GM18502 (cell line): ENCODE data around the gene CDH11.

ENCODE experiments used
- ATAC-seq: cut with Tn5 transposase; IDR thresholded peaks from one replicate; pipeline ENCODE4 v1.9.1; 2021; ENCODE audit warnings: mild to moderate bottlenecking; ENCODE audit not compliant: unreplicated experiment, poor library complexity

CDH11 gene

GRCh38 chr16:65042438-65043365 lies 79.2 kb downstream of the CDH11 start:
- no peak for ATAC-seq

- ATAC-seq, result no peak
Observed at GRCh38 chr16:65041667-65042066, 80.2 kb downstream of the CDH11 start.

- no peak for ATAC-seq
Observed at GRCh38 chr16:65038100-65038499, 83.8 kb downstream of the CDH11 start.

- no peak for ATAC-seq
Observed at GRCh38 chr16:65037556-65037955, 84.3 kb downstream of the CDH11 start.

- no peak for ATAC-seq
Observed at GRCh38 chr16:65034915-65035314, 86.9 kb downstream of the CDH11 start.

- no peak for ATAC-seq
Observed at GRCh38 chr16:65032387-65032786, 89.5 kb downstream of the CDH11 start.

GRCh38 chr16:65024767-65025178 lies 97.1 kb downstream of the CDH11 start:
- no peak for ATAC-seq

GRCh38 chr16:65023802-65024201 lies 98.1 kb downstream of the CDH11 start:
- ATAC-seq, result no peak

GRCh38 chr16:65021852-65022595 lies 99.8 kb downstream of the CDH11 start:
- ATAC-seq, result no peak

- no peak for ATAC-seq
Observed at GRCh38 chr16:65016754-65017153, 105.1 kb downstream of the CDH11 start.

GRCh38 chr16:65015599-65015998 lies 106.3 kb downstream of the CDH11 start:
- no peak for ATAC-seq

- no peak for ATAC-seq
Observed at GRCh38 chr16:65012357-65012756, 109.5 kb downstream of the CDH11 start.

- ATAC-seq, result no peak
Observed at GRCh38 chr16:65010125-65010524, 111.7 kb downstream of the CDH11 start.

- ATAC-seq, result no peak
Observed at GRCh38 chr16:65005696-65006095, 116.2 kb downstream of the CDH11 start.

- no peak for ATAC-seq
Observed at GRCh38 chr16:65004570-65004969, 117.3 kb downstream of the CDH11 start.

- no peak for ATAC-seq
Observed at GRCh38 chr16:65003621-65004020, 118.2 kb downstream of the CDH11 start.

- ATAC-seq, result no peak
Observed at GRCh38 chr16:65002265-65002664, 119.6 kb downstream of the CDH11 start.

- ATAC-seq, result no peak
Observed at GRCh38 chr16:65000654-65001053, 121.2 kb downstream of the CDH11 start.

- ATAC-seq, result no peak
Observed at GRCh38 chr16:64997751-64998150, 124.1 kb downstream of the CDH11 start.

- no peak for ATAC-seq
Observed at GRCh38 chr16:64997121-64997520, 124.7 kb downstream of the CDH11 start.

GRCh38 chr16:64996641-64997040 lies 125.2 kb downstream of the CDH11 start:
- no peak for ATAC-seq
